Ovary (tissue), 3 donors: ENCODE data around the gene NATD1.

Experiments used
- EP300 ChIP-seq: sonication (generic); formaldehyde crosslinking; IDR thresholded peaks from one replicate; pipeline ENCODE4 v1.6.1; 2017; ENCODE audit warnings: antibody characterized with exemption
- POLR2A ChIP-seq: fragments of 450-650 bp; IDR thresholded peaks from one replicate; pipeline ENCODE4 v1.6.1; 2017; ENCODE audit warnings: antibody characterized with exemption, mild to moderate bottlenecking, moderate library complexity
- TF ChIP-seq, protein P1 (sequence below), 3 donors: fragments of 450-650 bp in 2 of 3; fragments of 200-600 bp in 1 of 3; IDR thresholded peaks; one replicate each; pipeline versions ENCODE4 v1.5.1 to v1.8.0; 2016 to 2022; ENCODE audit warnings: antibody characterized with exemption in 3 of 3, mild to moderate bottlenecking in 1 of 3
- donor health status: DM: no; HTN: no; CAD: no.

DNA sequence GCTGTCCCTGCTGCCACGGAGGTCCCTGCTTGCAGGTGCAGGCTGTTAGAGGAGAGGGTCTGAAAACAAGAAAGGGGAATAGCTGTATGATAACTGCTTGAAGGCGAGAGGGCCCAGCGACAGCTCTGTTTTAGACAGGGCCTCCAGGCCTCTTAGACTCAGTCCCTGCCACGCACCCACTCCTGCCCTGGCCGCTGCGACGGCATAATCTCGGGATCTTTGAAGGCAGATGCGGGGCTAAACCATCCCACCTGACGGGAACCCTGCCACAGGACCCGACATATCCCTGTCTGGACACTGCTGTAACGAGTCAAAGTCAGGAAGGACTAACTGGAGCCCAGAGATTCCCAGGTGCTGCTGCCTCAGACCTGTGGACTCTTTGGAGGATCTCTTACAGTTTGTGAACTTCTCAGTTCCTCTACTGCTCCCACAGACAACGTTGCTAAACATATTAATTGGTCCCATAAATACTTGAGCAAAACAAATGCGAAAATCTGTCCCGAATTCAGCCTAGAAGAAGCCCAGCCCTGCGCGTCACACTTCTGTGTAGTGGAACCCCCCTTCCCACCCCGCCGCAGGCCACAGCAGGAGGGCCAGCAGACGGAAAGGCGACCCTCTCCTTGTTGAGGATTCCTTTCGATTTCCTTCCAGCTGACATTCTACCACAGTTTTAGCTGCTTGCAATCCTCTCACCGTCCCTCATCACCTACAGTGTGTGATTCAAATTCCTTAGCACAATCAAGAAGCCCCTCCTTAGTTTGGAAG lies 38.3 kb downstream of the NATD1 start:
- TF ChIP-seq, protein P1, sequence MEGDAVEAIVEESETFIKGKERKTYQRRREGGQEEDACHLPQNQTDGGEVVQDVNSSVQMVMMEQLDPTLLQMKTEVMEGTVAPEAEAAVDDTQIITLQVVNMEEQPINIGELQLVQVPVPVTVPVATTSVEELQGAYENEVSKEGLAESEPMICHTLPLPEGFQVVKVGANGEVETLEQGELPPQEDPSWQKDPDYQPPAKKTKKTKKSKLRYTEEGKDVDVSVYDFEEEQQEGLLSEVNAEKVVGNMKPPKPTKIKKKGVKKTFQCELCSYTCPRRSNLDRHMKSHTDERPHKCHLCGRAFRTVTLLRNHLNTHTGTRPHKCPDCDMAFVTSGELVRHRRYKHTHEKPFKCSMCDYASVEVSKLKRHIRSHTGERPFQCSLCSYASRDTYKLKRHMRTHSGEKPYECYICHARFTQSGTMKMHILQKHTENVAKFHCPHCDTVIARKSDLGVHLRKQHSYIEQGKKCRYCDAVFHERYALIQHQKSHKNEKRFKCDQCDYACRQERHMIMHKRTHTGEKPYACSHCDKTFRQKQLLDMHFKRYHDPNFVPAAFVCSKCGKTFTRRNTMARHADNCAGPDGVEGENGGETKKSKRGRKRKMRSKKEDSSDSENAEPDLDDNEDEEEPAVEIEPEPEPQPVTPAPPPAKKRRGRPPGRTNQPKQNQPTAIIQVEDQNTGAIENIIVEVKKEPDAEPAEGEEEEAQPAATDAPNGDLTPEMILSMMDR (IDR thresholded peaks at IDR 0.05): no peak
- TF ChIP-seq POLR2A: no peak
- no peak for TF ChIP-seq EP300
